K562 (cell line): ENCODE measurements around the gene RCOR2. TPM values are rescaled to one million over a fixed set of nuclear protein-coding genes. Genes with fewer than 3 reads are reported as not detected.
A peak's percentile ranks its signal among the peaks of the same experiment; 100 is the strongest.

Experiments
- C11orf30 ChIP-seq: fragments of 450-650 bp; IDR thresholded peaks from 2 replicates; pipeline ENCODE4 v1.6.1; 2016; ENCODE audit warnings: low read depth, mild to moderate bottlenecking
- CBX5 ChIP-seq: IDR thresholded peaks from 2 replicates; pipeline ENCODE4 v1.6.1; 2014; ENCODE audit warnings: low read depth, borderline replicate concordance
- CHD4 ChIP-seq: fragments of 200-600 bp; sonication (generic); IDR thresholded peaks from 3 replicates; pipeline ENCODE4 v1.6.1; 2012; ENCODE audit warnings: low read depth, mild to moderate bottlenecking, mixed read lengths, low read length, inconsistent platforms; ENCODE audit not compliant: insufficient read depth, insufficient replicate concordance, poor library complexity, severe bottlenecking
- ETV1 ChIP-seq: fragments of 450-650 bp; conservative IDR thresholded peaks from 2 replicates; pipeline ENCODE4 v1.6.1; 2016; ENCODE audit warnings: missing genetic modification characterization, control low read depth, low read depth, missing compliant biosample characterization
- JUNB ChIP-seq: fragments of 450-650 bp; formaldehyde crosslinking; conservative IDR thresholded peaks from 2 replicates; pipeline ENCODE4 v1.4.0; 2020; ENCODE audit warnings: mild to moderate bottlenecking
- JUND ChIP-seq, 2 experiments: IDR thresholded peaks; 2 replicates in 1 of 2; 3 replicates in 1 of 2; pipeline ENCODE4 v1.6.1; 2011; ENCODE audit warnings: borderline replicate concordance in 2 of 2, low read depth in 2 of 2, low read length in 2 of 2, improper control_type of control experiment in 1 of 2, missing biosample characterization in 1 of 2, missing genetic modification characterization in 1 of 2, missing genetic modification reagents in 1 of 2
- KDM1A ChIP-seq, 2 experiments: fragments of 450-650 bp; IDR thresholded peaks; 2 replicates each; pipeline ENCODE4 v1.6.1; 2016; ENCODE audit warnings: mild to moderate bottlenecking in 2 of 2
- NFRKB ChIP-seq: fragments of 450-650 bp; IDR thresholded peaks from 2 replicates; pipeline ENCODE4 v1.6.1; 2016; ENCODE audit warnings: low read depth
- PHB ChIP-seq: fragments of 250-450 bp; sonication (Bioruptor Pico); IDR thresholded peaks from 2 replicates; pipeline ENCODE4 v1.5.0; 2021
- PHF8 ChIP-seq: fragments of 200-600 bp; sonication (generic); IDR thresholded peaks from 2 replicates; pipeline ENCODE4 v1.6.1; 2012; ENCODE audit warnings: mixed run types, mild to moderate bottlenecking, inconsistent platforms, low read length, moderate library complexity, borderline replicate concordance
- PYGO2 ChIP-seq: fragments of 450-650 bp; IDR thresholded peaks from 2 replicates; pipeline ENCODE4 v1.6.1; 2016; ENCODE audit warnings: mild to moderate bottlenecking, missing genetic modification characterization, moderate library complexity, missing compliant biosample characterization
- SMARCE1 ChIP-seq: fragments of 450-650 bp; IDR thresholded peaks from 2 replicates; pipeline ENCODE4 v1.7.1; 2016; ENCODE audit warnings: mild to moderate bottlenecking
- SOX6 ChIP-seq: fragments of 450-650 bp; IDR thresholded peaks from 2 replicates; pipeline ENCODE4 v1.6.1; 2014; ENCODE audit warnings: mild to moderate bottlenecking
- TCF3 ChIP-seq: sonication (generic); formaldehyde crosslinking; IDR thresholded peaks from 2 replicates; pipeline ENCODE4 v1.4.0; 2020; ENCODE audit warnings: mild to moderate bottlenecking, missing genetic modification reagents
- ZBTB34 ChIP-seq: fragments of 250-450 bp; sonication (Bioruptor Pico); IDR thresholded peaks from 2 replicates; pipeline ENCODE4 v1.8.0; 2021; ENCODE audit warnings: mild to moderate bottlenecking, moderate library complexity
- ZFPM2 ChIP-seq: fragments of 250-450 bp; sonication (Bioruptor Pico); IDR thresholded peaks from 2 replicates; pipeline ENCODE4 v1.5.1; 2022; ENCODE audit warnings: mild to moderate bottlenecking
- ZNF174 ChIP-seq: fragments of 250-450 bp; sonication (Bioruptor Pico); IDR thresholded peaks from 2 replicates; pipeline ENCODE4 v1.4.0; 2020; ENCODE audit warnings: mild to moderate bottlenecking
- ZNF609 ChIP-seq: sonication (generic); formaldehyde crosslinking; IDR thresholded peaks from 2 replicates; pipeline ENCODE4 v1.8.1; 2023; ENCODE audit warnings: missing genetic modification reagents, mild to moderate bottlenecking, borderline replicate concordance
- ZNF707 ChIP-seq: fragments of 250-450 bp; sonication (Bioruptor Pico); conservative IDR thresholded peaks from 2 replicates; pipeline ENCODE4 v1.8.0; 2022; ENCODE audit warnings: inconsistent platforms, mild to moderate bottlenecking, moderate library complexity
- polyA plus RNA-seq, 8 experiments: library from polyadenylated mRNA; depleted of rRNA in 4 of 8; stranded (reverse) in 5 of 8; unstranded in 3 of 8; fragments of >200 nt; fragmentation: Nextera tagmentation in 2 of 8; fragmentation: Illumina TruSeq in 1 of 8; extraction: Ambion mirVana in 2 of 8; extraction: Trizol in 1 of 8; gene quantifications; 2 replicates each; pipeline versions ENCODE4 v1.2.1 to v1.2.3, GENCODE V29; 2011 to 2014; ENCODE audit warnings: inconsistent platforms in 1 of 8, missing spikeins in 1 of 8
- total RNA-seq, 7 experiments: library from RNA; depleted of rRNA in 6 of 7; stranded (reverse); fragments of >200 nt in 6 of 7; fragmentation: Illumina TruSeq in 2 of 7; extraction: Trizol in 2 of 7; gene quantifications; 2 replicates each; pipeline versions ENCODE4 v1.2.1 to v1.2.3, GENCODE V29; 2011 to 2021; ENCODE audit warnings: low replicate concordance in 1 of 7
- TF ChIP-seq, protein P1 (sequence below): sonication (generic); formaldehyde crosslinking; IDR thresholded peaks from 2 replicates; pipeline ENCODE4 v1.8.0; 2022; ENCODE audit warnings: mild to moderate bottlenecking, low read depth, missing genetic modification reagents
- TF ChIP-seq, protein P2 (sequence below): fragments of 250-450 bp; sonication (Bioruptor Pico); IDR thresholded peaks from 2 replicates; pipeline ENCODE4 v1.8.0; 2021; ENCODE audit warnings: moderate library complexity, mild to moderate bottlenecking, inconsistent platforms
- TF ChIP-seq, protein P3 (sequence below): fragments of 250-450 bp; sonication (Bioruptor Pico); IDR thresholded peaks from 2 replicates; pipeline ENCODE4 v1.8.0; 2021; ENCODE audit warnings: borderline replicate concordance, mild to moderate bottlenecking, moderate library complexity; ENCODE audit not compliant: poor library complexity, severe bottlenecking

Gene RCOR2
- total and polyA plus RNA-seq, 9 of the 15 experiments (the other 6 are each of a cell fraction or from before 2014, with no cell fraction given): 0.04 to 6.5 (median 2.5) TPM; not detected in 1

GRCh38 chr11:63941901-63942300 is 24.9 kb upstream of the RCOR2 start (continued):
- TF ChIP-seq ZNF609 (CRISPR knock-in tag): no peak
- no peak for TF ChIP-seq JUNB (CRISPR knock-in tag)
- TF ChIP-seq, protein P1, sequence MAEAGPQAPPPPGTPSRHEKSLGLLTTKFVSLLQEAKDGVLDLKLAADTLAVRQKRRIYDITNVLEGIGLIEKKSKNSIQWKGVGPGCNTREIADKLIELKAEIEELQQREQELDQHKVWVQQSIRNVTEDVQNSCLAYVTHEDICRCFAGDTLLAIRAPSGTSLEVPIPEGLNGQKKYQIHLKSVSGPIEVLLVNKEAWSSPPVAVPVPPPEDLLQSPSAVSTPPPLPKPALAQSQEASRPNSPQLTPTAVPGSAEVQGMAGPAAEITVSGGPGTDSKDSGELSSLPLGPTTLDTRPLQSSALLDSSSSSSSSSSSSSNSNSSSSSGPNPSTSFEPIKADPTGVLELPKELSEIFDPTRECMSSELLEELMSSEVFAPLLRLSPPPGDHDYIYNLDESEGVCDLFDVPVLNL: no peak
- TF ChIP-seq ZNF174 (CRISPR knock-in tag): no peak
- TF ChIP-seq KDM1A (IDR thresholded peaks at IDR 0.05): no peak
- TF ChIP-seq NFRKB: no peak
- TF ChIP-seq SMARCE1: peak; percentile 59; the same call in 1 of the 2 replicates
- no peak for TF ChIP-seq SOX6
- no peak for TF ChIP-seq ZNF707 (CRISPR knock-in tag)
- TF ChIP-seq TCF3 (CRISPR knock-in tag): peak; percentile 64
- no peak for TF ChIP-seq ZFPM2 (CRISPR knock-in tag)
- TF ChIP-seq PHB (CRISPR knock-in tag): no peak
- TF ChIP-seq, protein P2, sequence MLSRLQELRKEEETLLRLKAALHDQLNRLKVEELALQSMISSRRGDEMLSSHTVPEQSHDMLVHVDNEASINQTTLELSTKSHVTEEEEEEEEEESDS: no peak
- no peak for TF ChIP-seq CBX5
- TF ChIP-seq CHD4: no peak
- peak; percentile 43; the same call in 1 of the 2 replicates for TF ChIP-seq JUND (IDR thresholded peaks at IDR 0.05; ENCODE audit: borderline replicate concordance, low read depth, low read length)
- peak; percentile 31; the same call in 1 of the 3 replicates for TF ChIP-seq JUND (tag; IDR thresholded peaks at IDR 0.05; ENCODE audit: borderline replicate concordance, low read depth, low read length)
- no peak for TF ChIP-seq PHF8
- TF ChIP-seq ETV1: no peak
- TF ChIP-seq, protein P3, sequence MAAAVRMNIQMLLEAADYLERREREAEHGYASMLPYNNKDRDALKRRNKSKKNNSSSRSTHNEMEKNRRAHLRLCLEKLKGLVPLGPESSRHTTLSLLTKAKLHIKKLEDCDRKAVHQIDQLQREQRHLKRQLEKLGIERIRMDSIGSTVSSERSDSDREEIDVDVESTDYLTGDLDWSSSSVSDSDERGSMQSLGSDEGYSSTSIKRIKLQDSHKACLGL: no peak
- TF ChIP-seq ZBTB34 (CRISPR knock-in tag): no peak
- TF ChIP-seq PYGO2 (tag): no peak
- no peak for TF ChIP-seq C11orf30
